ENCODE results near the gene RABGAP1.
A peak's percentile ranks its signal among the peaks of the same experiment; 100 is the strongest.

Gene RABGAP1

GRCh38 chr9:123028136-123028535 lies 87.3 kb downstream of the RABGAP1 start:
- ChIA-PET CTCF (no interaction called here), POLR2A (no interaction called here)
- DNase-seq (ENCODE audit: extremely low spot score): no peak
- no peak for TF ChIP-seq CTCF (IDR thresholded peaks at IDR 0.05; ENCODE audit: control extremely low read depth, extremely low read depth, low read depth, missing control alignments)

GRCh38 chr9:123028973-123029372 lies 88.2 kb downstream of the RABGAP1 start:
- DNase-seq (ENCODE audit: extremely low spot score): no peak
- no peak for TF ChIP-seq CTCF (IDR thresholded peaks at IDR 0.05; ENCODE audit: control extremely low read depth, extremely low read depth, low read depth, missing control alignments)
- POLR2A ChIA-PET: interaction anchor here (0.7 kb wide), 1 partner anchor 342 kb away, joined by 3 read pairs; no protein-coding TSS in a partner anchor
- CTCF ChIA-PET: interaction anchor here (1.2 to 1.3 kb wide), 3 partner anchors 12 to 325 kb away, joined by 3 to 4 read pairs (median 3); no protein-coding TSS in a partner anchor

- POLR2A ChIA-PET: no interaction called here
- CTCF ChIA-PET: no interaction called here
- TF ChIP-seq CTCF (IDR thresholded peaks at IDR 0.05; ENCODE audit: control extremely low read depth, extremely low read depth, low read depth, missing control alignments): no peak
- no peak for DNase-seq (ENCODE audit: extremely low spot score)
Observed at GRCh38 chr9:123031963-123032362, 91.1 kb downstream of the RABGAP1 start.

- no peak for TF ChIP-seq CTCF (IDR thresholded peaks at IDR 0.05; ENCODE audit: control extremely low read depth, extremely low read depth, low read depth, missing control alignments)
- POLR2A ChIA-PET: no interaction called here
- DNase-seq (ENCODE audit: extremely low spot score): no peak
- CTCF ChIA-PET: interaction anchor here (1.2 kb wide), 1 partner anchor 14 kb away, joined by 4 read pairs; no protein-coding TSS in a partner anchor
Observed at GRCh38 chr9:123033352-123033751, 92.5 kb downstream of the RABGAP1 start, which contains the start of gene GPR21. Gene GPR21, plus strand, starts transcription at chr9:123033667. Its CDS starts 900 bp downstream, at chr9:123034567.

- POLR2A ChIA-PET: no interaction called here
- TF ChIP-seq CTCF (IDR thresholded peaks at IDR 0.05; ENCODE audit: control extremely low read depth, extremely low read depth, low read depth, missing control alignments): no peak
- CTCF ChIA-PET: interaction anchor here (0.9 to 1.2 kb wide), 2 partner anchors 14 to 316 kb away, joined by 3 to 4 read pairs; no protein-coding TSS in a partner anchor
- peak; percentile 26 for DNase-seq (ENCODE audit: extremely low spot score)
Observed at GRCh38 chr9:123033864-123034601, 93.2 kb downstream of the RABGAP1 start.

GRCh38 chr9:123034881-123035510 lies 94.2 kb downstream of the RABGAP1 start:
- POLR2A ChIA-PET: no interaction called here
- no peak for TF ChIP-seq CTCF (IDR thresholded peaks at IDR 0.05; ENCODE audit: control extremely low read depth, extremely low read depth, low read depth, missing control alignments)
- DNase-seq (ENCODE audit: extremely low spot score): no peak
- CTCF ChIA-PET: interaction anchor here (0.9 kb wide), 1 partner anchor 315 kb away, joined by 3 read pairs; no protein-coding TSS in a partner anchor
